ENCODE measurements around the gene CEP55.
"Not testable (repeated sequence)": the region's sequence is repeated elsewhere in the genome, so short reads cannot be mapped to it uniquely, and the experiment has no call there.

GRCh38 chr10:93540871-93541270 is 44.5 kb downstream of the CEP55 start:
- not testable (repeated sequence) for TF ChIP-seq POLR2A (IDR thresholded peaks at IDR 0.05)
- TF ChIP-seq, protein P1, sequence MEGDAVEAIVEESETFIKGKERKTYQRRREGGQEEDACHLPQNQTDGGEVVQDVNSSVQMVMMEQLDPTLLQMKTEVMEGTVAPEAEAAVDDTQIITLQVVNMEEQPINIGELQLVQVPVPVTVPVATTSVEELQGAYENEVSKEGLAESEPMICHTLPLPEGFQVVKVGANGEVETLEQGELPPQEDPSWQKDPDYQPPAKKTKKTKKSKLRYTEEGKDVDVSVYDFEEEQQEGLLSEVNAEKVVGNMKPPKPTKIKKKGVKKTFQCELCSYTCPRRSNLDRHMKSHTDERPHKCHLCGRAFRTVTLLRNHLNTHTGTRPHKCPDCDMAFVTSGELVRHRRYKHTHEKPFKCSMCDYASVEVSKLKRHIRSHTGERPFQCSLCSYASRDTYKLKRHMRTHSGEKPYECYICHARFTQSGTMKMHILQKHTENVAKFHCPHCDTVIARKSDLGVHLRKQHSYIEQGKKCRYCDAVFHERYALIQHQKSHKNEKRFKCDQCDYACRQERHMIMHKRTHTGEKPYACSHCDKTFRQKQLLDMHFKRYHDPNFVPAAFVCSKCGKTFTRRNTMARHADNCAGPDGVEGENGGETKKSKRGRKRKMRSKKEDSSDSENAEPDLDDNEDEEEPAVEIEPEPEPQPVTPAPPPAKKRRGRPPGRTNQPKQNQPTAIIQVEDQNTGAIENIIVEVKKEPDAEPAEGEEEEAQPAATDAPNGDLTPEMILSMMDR (IDR thresholded peaks at IDR 0.05) = not testable (repeated sequence)
